ENCODE data around the gene LCN10. TPM values are rescaled to one million over a fixed set of nuclear protein-coding genes. Genes with fewer than 3 reads are reported as not detected.

LCN10 gene
- total RNA-seq, 1 experiment from 2014 or later = not detected

DNA sequence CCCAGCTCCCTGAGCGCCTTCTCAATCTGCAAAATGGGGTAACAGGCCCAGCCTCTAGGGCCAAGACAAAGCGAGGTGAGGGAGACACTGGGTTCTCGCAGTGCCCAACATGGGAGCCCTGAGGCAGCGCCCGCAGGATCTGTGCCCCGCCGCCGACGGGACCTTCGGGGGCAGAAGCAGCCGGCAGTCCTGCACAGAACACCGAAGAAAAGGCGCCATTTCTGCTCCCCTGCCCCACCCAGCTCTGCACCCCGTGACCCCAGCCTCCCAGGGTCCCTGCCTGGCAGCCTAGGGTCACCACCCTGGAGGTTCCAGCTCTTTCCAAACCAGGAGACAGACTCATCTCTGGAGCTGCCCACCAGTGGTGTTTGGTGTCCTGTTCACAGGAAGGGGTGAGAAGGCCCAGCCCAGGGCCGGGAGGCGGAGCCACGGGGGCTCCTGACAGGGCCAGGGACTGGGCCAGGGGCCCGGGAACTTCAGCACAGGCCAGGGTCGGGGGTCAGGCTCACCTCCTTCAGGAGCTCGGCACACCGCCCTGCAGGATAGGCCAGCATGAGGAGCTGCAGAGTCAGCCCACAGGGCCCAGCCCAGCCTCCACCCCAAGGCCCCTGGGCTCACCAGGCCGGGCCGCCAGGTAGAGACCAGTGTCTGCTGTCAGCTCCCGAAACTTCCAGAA lies 12.0 kb upstream of the LCN10 start:
- H3K27me3 ChIP-seq (replicated peaks; ENCODE audit: control insufficient read depth, insufficient read depth, low read length) = no peaks in the 10 kb centered on the region
- no peak overlapping the region for H3K4me3 ChIP-seq (ENCODE audit: low read depth, low read length)
- Mint-ChIP-seq H3K27ac (ENCODE audit: unreplicated experiment) (no peak overlapping the region), H3K4me3 (ENCODE audit: unreplicated experiment) (no peak overlapping the region), H3K27me3 (ENCODE audit: insufficient read depth, unreplicated experiment) (no peaks in the 10 kb centered on the region), H3K36me3 (ENCODE audit: insufficient read depth, unreplicated experiment) (no peaks in the 10 kb centered on the region), H3K9me3 (ENCODE audit: unreplicated experiment) (peaks cover 28% of the 10 kb centered on the region), H3K4me1 (ENCODE audit: low read depth, unreplicated experiment) (no peaks in the 10 kb centered on the region)
- H3K9me3 ChIP-seq = peaks cover 13% of the 10 kb centered on the region
- no peaks in the 10 kb centered on the region for H3K4me1 ChIP-seq
- H3K36me3 ChIP-seq (ENCODE audit: control insufficient read depth, insufficient read depth, low read length) = no peaks in the 10 kb centered on the region
- peak in 1 of 2 experiments; percentile 18 for DNase-seq
- BruUV-seq (replicated peaks) = no TSS peak
- CTCF ChIA-PET = interaction anchor here (0.6 to 1.4 kb wide), 3 partner anchors 10 to 237 kb away, joined by 3 to 4 read pairs (median 4); no protein-coding TSS in a partner anchor
- TF ChIP-seq, protein P1, sequence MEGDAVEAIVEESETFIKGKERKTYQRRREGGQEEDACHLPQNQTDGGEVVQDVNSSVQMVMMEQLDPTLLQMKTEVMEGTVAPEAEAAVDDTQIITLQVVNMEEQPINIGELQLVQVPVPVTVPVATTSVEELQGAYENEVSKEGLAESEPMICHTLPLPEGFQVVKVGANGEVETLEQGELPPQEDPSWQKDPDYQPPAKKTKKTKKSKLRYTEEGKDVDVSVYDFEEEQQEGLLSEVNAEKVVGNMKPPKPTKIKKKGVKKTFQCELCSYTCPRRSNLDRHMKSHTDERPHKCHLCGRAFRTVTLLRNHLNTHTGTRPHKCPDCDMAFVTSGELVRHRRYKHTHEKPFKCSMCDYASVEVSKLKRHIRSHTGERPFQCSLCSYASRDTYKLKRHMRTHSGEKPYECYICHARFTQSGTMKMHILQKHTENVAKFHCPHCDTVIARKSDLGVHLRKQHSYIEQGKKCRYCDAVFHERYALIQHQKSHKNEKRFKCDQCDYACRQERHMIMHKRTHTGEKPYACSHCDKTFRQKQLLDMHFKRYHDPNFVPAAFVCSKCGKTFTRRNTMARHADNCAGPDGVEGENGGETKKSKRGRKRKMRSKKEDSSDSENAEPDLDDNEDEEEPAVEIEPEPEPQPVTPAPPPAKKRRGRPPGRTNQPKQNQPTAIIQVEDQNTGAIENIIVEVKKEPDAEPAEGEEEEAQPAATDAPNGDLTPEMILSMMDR (IDR thresholded peaks at IDR 0.05; ENCODE audit: insufficient read depth in 1 of 2, low read depth in 1 of 2, low read length in 1 of 2, severe bottlenecking in 1 of 2, unreplicated experiment in 1 of 2) = no peak
- POLR2A ChIA-PET = no interaction called here
- intact Hi-C loops (cut with micrococcal nuclease; ENCODE audit: unreplicated experiment) = no loop called here

DNA sequence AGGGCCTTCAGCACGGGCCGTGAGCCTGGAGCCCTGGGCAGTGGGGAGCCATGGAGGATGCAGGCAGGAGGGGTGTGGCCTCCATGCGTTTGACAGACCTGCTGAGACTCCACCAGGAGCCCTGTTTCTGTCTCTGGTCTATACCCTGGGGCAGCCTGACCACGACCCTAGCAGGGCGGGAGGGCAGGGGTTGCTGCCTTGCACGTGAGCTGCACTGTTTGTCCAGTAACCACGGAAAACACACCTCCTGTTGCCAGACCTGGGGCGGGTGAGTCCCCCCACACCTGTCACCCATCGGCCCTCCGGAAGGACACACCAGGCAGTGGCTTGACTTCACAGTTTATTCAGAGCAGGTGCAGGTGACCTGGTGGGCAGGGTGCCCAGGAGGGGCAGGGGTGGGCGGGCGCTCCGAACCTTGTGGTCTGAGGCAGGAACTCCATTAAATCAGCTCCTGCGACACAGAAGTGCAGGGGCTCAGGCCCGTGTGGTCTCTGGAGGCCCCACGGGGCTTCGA lies 11.4 kb upstream of the LCN10 start:
- TF ChIP-seq, protein P1 (IDR thresholded peaks at IDR 0.05; ENCODE audit: insufficient read depth in 1 of 2, low read depth in 1 of 2, low read length in 1 of 2, severe bottlenecking in 1 of 2, unreplicated experiment in 1 of 2) = no peak
- Mint-ChIP-seq H3K4me1 (ENCODE audit: low read depth, unreplicated experiment) (no peaks in the 10 kb centered on the region), H3K4me3 (ENCODE audit: unreplicated experiment) (no peak overlapping the region), H3K27ac (ENCODE audit: unreplicated experiment) (no peak overlapping the region), H3K9me3 (ENCODE audit: unreplicated experiment) (peaks cover 28% of the 10 kb centered on the region), H3K36me3 (ENCODE audit: insufficient read depth, unreplicated experiment) (no peaks in the 10 kb centered on the region), H3K27me3 (ENCODE audit: insufficient read depth, unreplicated experiment) (no peaks in the 10 kb centered on the region)
- CTCF ChIA-PET = interaction anchor here (1.4 kb wide), 1 partner anchor 10 kb away, joined by 4 read pairs; no protein-coding TSS in a partner anchor
- Histone ChIP-seq H3K27me3 (replicated peaks; ENCODE audit: control insufficient read depth, insufficient read depth, low read length) (no peaks in the 10 kb centered on the region), H3K36me3 (ENCODE audit: control insufficient read depth, insufficient read depth, low read length) (no peaks in the 10 kb centered on the region), H3K4me3 (ENCODE audit: low read depth, low read length) (no peak overlapping the region), H3K4me1 (no peaks in the 10 kb centered on the region), H3K9me3 (peaks cover 13% of the 10 kb centered on the region)
- DNase-seq = no peak
- POLR2A ChIA-PET = no interaction called here
- BruUV-seq (replicated peaks) = no TSS peak
- intact Hi-C loops (cut with micrococcal nuclease; ENCODE audit: unreplicated experiment) = no loop called here

DNA sequence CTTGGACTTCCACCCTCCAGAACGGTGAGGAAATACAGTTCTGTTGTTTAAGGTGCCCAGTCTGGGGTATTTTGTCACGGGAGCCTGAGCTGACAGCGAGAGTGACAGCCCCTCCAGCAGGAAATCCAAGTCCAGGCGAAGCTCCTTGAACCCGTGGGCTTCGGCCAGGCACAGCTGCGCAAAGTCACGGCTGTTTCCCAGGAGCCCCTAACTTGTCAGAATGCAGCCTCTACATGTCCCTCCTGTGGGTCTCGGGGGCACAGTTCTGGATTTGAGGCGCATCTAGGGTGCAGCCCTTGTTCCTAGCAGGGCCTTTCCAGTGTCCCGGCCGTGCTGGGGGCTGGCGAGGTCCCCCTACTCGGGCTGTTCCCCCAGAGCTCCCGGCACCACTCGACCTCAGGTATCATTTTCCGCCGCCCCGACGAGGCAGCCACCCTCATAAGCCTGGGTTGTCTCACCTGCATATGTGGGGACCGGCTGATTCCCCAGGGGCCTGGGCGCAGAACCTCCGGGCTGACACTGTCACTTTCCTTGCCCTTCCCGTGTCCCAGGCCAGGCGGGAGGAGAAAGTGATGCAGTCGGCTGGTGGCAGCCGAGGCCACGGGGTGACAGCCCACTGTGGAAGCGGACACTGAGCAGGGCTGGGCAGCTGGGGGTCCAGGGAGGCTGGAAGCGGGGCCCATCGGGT lies 10.8 kb upstream of the LCN10 start:
- Histone ChIP-seq H3K27me3 (replicated peaks; ENCODE audit: control insufficient read depth, insufficient read depth, low read length) (no peaks in the 10 kb centered on the region), H3K9me3 (peaks cover 13% of the 10 kb centered on the region), H3K4me1 (no peaks in the 10 kb centered on the region), H3K4me3 (ENCODE audit: low read depth, low read length) (no peak overlapping the region), H3K36me3 (ENCODE audit: control insufficient read depth, insufficient read depth, low read length) (no peaks in the 10 kb centered on the region)
- BruUV-seq (replicated peaks) = no TSS peak
- ChIA-PET CTCF (no interaction called here), POLR2A (no interaction called here)
- TF ChIP-seq, protein P1 (IDR thresholded peaks at IDR 0.05; ENCODE audit: insufficient read depth in 1 of 2, low read depth in 1 of 2, low read length in 1 of 2, severe bottlenecking in 1 of 2, unreplicated experiment in 1 of 2) = no peak
- no peak overlapping the region for H3K27ac Mint-ChIP-seq (ENCODE audit: unreplicated experiment)
- H3K36me3 Mint-ChIP-seq (ENCODE audit: insufficient read depth, unreplicated experiment) = no peaks in the 10 kb centered on the region
- no peak for DNase-seq
- H3K27me3 Mint-ChIP-seq (ENCODE audit: insufficient read depth, unreplicated experiment) = no peaks in the 10 kb centered on the region
- intact Hi-C loops (cut with micrococcal nuclease; ENCODE audit: unreplicated experiment) = no loop called here
- H3K4me1 Mint-ChIP-seq (ENCODE audit: low read depth, unreplicated experiment) = no peaks in the 10 kb centered on the region
- H3K9me3 Mint-ChIP-seq (ENCODE audit: unreplicated experiment) = peaks cover 28% of the 10 kb centered on the region
- no peak overlapping the region for H3K4me3 Mint-ChIP-seq (ENCODE audit: unreplicated experiment)
